NCI-H345 treated with DMSO at 0.1 percent for 48 hours (cell line): ENCODE data around the gene TAF5L.
A peak's percentile ranks its signal among the peaks of the same experiment; 100 is the strongest.

Experiments used
- DNase-seq: peaks from one replicate; lab custom pipeline; 2025; ENCODE audit not compliant: unreplicated experiment; lab: John Stamatoyannopoulos, UW

The TAF5L gene

GRCh38 chr1:229625915-229626831 is at the start of gene TAF5L, which contains the start of gene URB2:
TAF5L (minus strand) TSS chr1:229626122; CDS start chr1:229614482, 11,640 bp downstream.
URB2 (plus strand) TSS chr1:229626247; CDS start chr1:229627634, 1,387 bp downstream.
- peak; percentile 67 for DNase-seq

- no peak for DNase-seq
Measured at GRCh38 chr1:229675396-229675795, 49.5 kb upstream of the TAF5L start.

GRCh38 chr1:229674042-229674441 is 48.1 kb upstream of the TAF5L start:
- no peak for DNase-seq

- no peak for DNase-seq
Measured at GRCh38 chr1:229672246-229672645, 46.3 kb upstream of the TAF5L start.

GRCh38 chr1:229671310-229671709 is 45.4 kb upstream of the TAF5L start:
- DNase-seq, result no peak

GRCh38 chr1:229669333-229669732 is 43.4 kb upstream of the TAF5L start:
- DNase-seq, result no peak

- DNase-seq, result peak; percentile 12
Measured at GRCh38 chr1:229666585-229666984, 40.7 kb upstream of the TAF5L start.

- no peak for DNase-seq
Measured at GRCh38 chr1:229665912-229666558, 40.1 kb upstream of the TAF5L start.

- DNase-seq, result no peak
Measured at GRCh38 chr1:229664133-229664689, 38.3 kb upstream of the TAF5L start.

GRCh38 chr1:229661897-229662296 is 36.0 kb upstream of the TAF5L start:
- DNase-seq, result no peak

GRCh38 chr1:229661022-229661877 is 35.3 kb upstream of the TAF5L start:
- peak; percentile 43 for DNase-seq

- DNase-seq, result no peak
Measured at GRCh38 chr1:229657993-229658755, 32.3 kb upstream of the TAF5L start.

- no peak for DNase-seq
Measured at GRCh38 chr1:229655781-229656180, 29.9 kb upstream of the TAF5L start.

- DNase-seq, result no peak
Measured at GRCh38 chr1:229653420-229653819, 27.5 kb upstream of the TAF5L start.

- DNase-seq, result no peak
Measured at GRCh38 chr1:229651546-229651945, 25.6 kb upstream of the TAF5L start.

GRCh38 chr1:229650045-229650444 is 24.1 kb upstream of the TAF5L start:
- DNase-seq, result no peak

- no peak for DNase-seq
Measured at GRCh38 chr1:229648406-229648805, 22.5 kb upstream of the TAF5L start.

- no peak for DNase-seq
Measured at GRCh38 chr1:229645324-229645993, 19.5 kb upstream of the TAF5L start.

- no peak for DNase-seq
Measured at GRCh38 chr1:229643996-229644745, 18.2 kb upstream of the TAF5L start.
